Mucosa of descending colon (tissue), 3 donors: ENCODE data around the gene NGLY1. TPM values are rescaled to one million over a fixed set of nuclear protein-coding genes. Genes with fewer than 3 reads are reported as not detected.

Source experiments
- ATAC-seq: fragments of 200-7000 bp; cut with Tn5 transposase; one replicate; pipeline ENCODE4 v1.9.1; 2020; ENCODE audit warnings: mild to moderate bottlenecking, moderate library complexity
- DNase-seq, 3 donors: peaks; one replicate each; pipeline ENCODE4 v3.0.0-alpha.2; 2020
- H3K36me3 ChIP-seq: fragments of 200-600 bp; one replicate; pipeline ENCODE4 v1.8.0; 2021; ENCODE audit warnings: low read depth, mild to moderate bottlenecking
- H3K4me1 ChIP-seq: fragments of 200-600 bp; one replicate; pipeline ENCODE4 v1.8.0; 2021; ENCODE audit warnings: low read depth, mild to moderate bottlenecking
- H3K4me3 ChIP-seq: fragments of 200-600 bp; one replicate; pipeline ENCODE4 v1.8.0; 2021; ENCODE audit warnings: mild to moderate bottlenecking
- H3K9me3 ChIP-seq: fragments of 200-600 bp; one replicate; pipeline ENCODE4 v1.8.0; 2021; ENCODE audit warnings: mild to moderate bottlenecking
- CTCF ChIP-seq: fragments of 200-600 bp; IDR thresholded peaks from one replicate; pipeline ENCODE4 v1.8.0; 2022; ENCODE audit warnings: antibody characterized with exemption, mild to moderate bottlenecking
- intact Hi-C, 2 donors: fragments of 100-400 bp; cut with DNase I in 1 of 2; cut with micrococcal nuclease in 1 of 2; formaldehyde crosslinking; loops; one replicate each; pipeline versions ENCODE4 v1.11.0 to v1.11.1; 2022; cut with DNase I, micrococcal nuclease
- total RNA-seq, 3 donors: library from RNA; stranded (reverse); fragmentation: NEBNext Ultra II Directional in 2 of 3; extraction: Animal tissue kit (Norgen Biotek cat#: 25700) in 2 of 3; gene quantifications; one replicate each; pipeline versions ENCODE4 v1.2.1 to v1.2.4, GENCODE V29; 2021 to 2023
- donor health status: DM: no; HTN: no; CAD: no; lungs with moderate emphysema.
- donor health status: DM: no; HTN: no; CAD: no.
- donor health status: DM: no; HTN: yes; CAD: no.

The NGLY1 gene
- total RNA-seq, 3 donors from 2014 or later, result 37.2 to 57.5 (median 41.1) TPM

- intact Hi-C loops, result no loop called here
- no peak for ATAC-seq
- no peak overlapping the region for H3K4me3 ChIP-seq
- DNase-seq, result no peak
- no peak for TF ChIP-seq CTCF
- H3K36me3 ChIP-seq, result no peaks in the 10 kb centered on the region
- no peaks in the 10 kb centered on the region for H3K4me1 ChIP-seq
- no peaks in the 10 kb centered on the region for H3K9me3 ChIP-seq
Measured at GRCh38 chr3:25708036-25708435, 75.2 kb downstream of the NGLY1 start.

GRCh38 chr3:25707268-25707926 is 75.8 kb downstream of the NGLY1 start:
- no peaks in the 10 kb centered on the region for H3K9me3 ChIP-seq
- DNase-seq (no peak), ATAC-seq (no peak)
- no peaks in the 10 kb centered on the region for H3K4me1 ChIP-seq
- H3K4me3 ChIP-seq, result no peak overlapping the region
- intact Hi-C loops, result no loop called here
- no peak for TF ChIP-seq CTCF
- no peaks in the 10 kb centered on the region for H3K36me3 ChIP-seq

GRCh38 chr3:25706213-25706612 is 77.0 kb downstream of the NGLY1 start:
- no peak for DNase-seq
- intact Hi-C loops, result no loop called here
- Histone ChIP-seq H3K4me3 (no peak overlapping the region), H3K36me3 (no peaks in the 10 kb centered on the region), H3K9me3 (no peaks in the 10 kb centered on the region), H3K4me1 (no peaks in the 10 kb centered on the region)
- TF ChIP-seq CTCF, result no peak
- no peak for ATAC-seq

GRCh38 chr3:25697553-25697952 is 85.7 kb downstream of the NGLY1 start:
- Histone ChIP-seq H3K4me1 (no peaks in the 10 kb centered on the region), H3K4me3 (no peak overlapping the region), H3K9me3 (no peaks in the 10 kb centered on the region), H3K36me3 (no peaks in the 10 kb centered on the region)
- intact Hi-C loops, result no loop called here
- ATAC-seq (no peak), DNase-seq (no peak)
- no peak for TF ChIP-seq CTCF

- H3K4me3 ChIP-seq, result no peak overlapping the region
- no peak for ATAC-seq
- DNase-seq, result no peak
- TF ChIP-seq CTCF, result no peak
- H3K36me3 ChIP-seq, result no peaks in the 10 kb centered on the region
- intact Hi-C loops, result no loop called here
- H3K4me1 ChIP-seq, result no peaks in the 10 kb centered on the region
- H3K9me3 ChIP-seq, result no peaks in the 10 kb centered on the region
Measured at GRCh38 chr3:25695731-25696420, 87.4 kb downstream of the NGLY1 start.
